NT2/D1 (cell line): Measurements from ENCODE around the gene TBC1D22A.

Experiments
- DNase-seq: peaks from one replicate; pipeline ENCODE4 v3.0.0-alpha.2; 2011; ENCODE audit warnings: low read depth, low spot score
- H3K27me3 ChIP-seq: 2 replicates; pipeline ENCODE4 v1.6.0; 2011; ENCODE audit warnings: mild to moderate bottlenecking; ENCODE audit not compliant: insufficient read length, insufficient read depth
- H3K36me3 ChIP-seq: 2 replicates; pipeline ENCODE4 v1.6.1; 2011; ENCODE audit warnings: mild to moderate bottlenecking, low read length, mixed read lengths; ENCODE audit not compliant: insufficient read depth, insufficient read length
- H3K4me1 ChIP-seq: 2 replicates; pipeline ENCODE4 v1.5.1; 2011; ENCODE audit not compliant: insufficient read depth, insufficient read length
- H3K4me3 ChIP-seq: 2 replicates; pipeline ENCODE4 v1.5.1; 2011; ENCODE audit warnings: low read depth; ENCODE audit not compliant: insufficient read length
- H3K9ac ChIP-seq: 2 replicates; pipeline ENCODE4 v1.6.0; 2011; ENCODE audit warnings: low read depth; ENCODE audit not compliant: insufficient read length
- H3K9me3 ChIP-seq: 2 replicates; pipeline ENCODE4 v1.5.1; 2011; ENCODE audit warnings: mild to moderate bottlenecking, low read length; ENCODE audit not compliant: insufficient read depth
- SUZ12 ChIP-seq: IDR thresholded peaks from 2 replicates; pipeline ENCODE4 v1.6.1; 2011; ENCODE audit not compliant: insufficient read length, insufficient read depth; ENCODE audit errors: extremely low read depth
- YY1 ChIP-seq: IDR thresholded peaks from 2 replicates; pipeline ENCODE4 v1.6.1; 2011; ENCODE audit not compliant: insufficient read length, insufficient read depth
- ZNF274 ChIP-seq: IDR thresholded peaks from 2 replicates; pipeline ENCODE4 v1.6.1; 2011; ENCODE audit warnings: mild to moderate bottlenecking, low read depth, low read length

The TBC1D22A gene

GRCh38 chr22:46897246-46897623 lies 134.8 kb downstream of the TBC1D22A start:
- DNase-seq: no peak
- no peak overlapping the region for H3K4me3 ChIP-seq
- TF ChIP-seq YY1 (no peak), ZNF274 (no peak), SUZ12 (no peak)

GRCh38 chr22:46900549-46900948 lies 138.1 kb downstream of the TBC1D22A start:
- DNase-seq: no peak

More at GRCh38 chr22:46897246-46897623, 134.8 kb downstream of the TBC1D22A start:
- Histone ChIP-seq H3K9ac (no peak overlapping the region), H3K36me3 (peaks cover 27% of the 10 kb centered on the region), H3K27me3 (no peaks in the 10 kb centered on the region), H3K4me1 (no peaks in the 10 kb centered on the region), H3K9me3 (no peaks in the 10 kb centered on the region)

GRCh38 chr22:46902436-46902835 lies 140.0 kb downstream of the TBC1D22A start:
- no peak for DNase-seq
- peaks cover 10% of the 10 kb centered on the region for H3K4me1 ChIP-seq
- H3K36me3 ChIP-seq: peaks cover 3% of the 10 kb centered on the region
- H3K9me3 ChIP-seq: no peaks in the 10 kb centered on the region
- H3K27me3 ChIP-seq: no peaks in the 10 kb centered on the region
- no peak overlapping the region for H3K4me3 ChIP-seq
- no peak for TF ChIP-seq ZNF274
- TF ChIP-seq SUZ12: no peak
- TF ChIP-seq YY1: no peak
- H3K9ac ChIP-seq: no peak overlapping the region

More at GRCh38 chr22:46900549-46900948, 138.1 kb downstream of the TBC1D22A start:
- TF ChIP-seq ZNF274 (no peak), SUZ12 (no peak), YY1 (no peak)
- Histone ChIP-seq H3K36me3 (peaks cover 8% of the 10 kb centered on the region), H3K9ac (no peak overlapping the region), H3K9me3 (no peaks in the 10 kb centered on the region), H3K4me1 (peaks cover 10% of the 10 kb centered on the region), H3K4me3 (no peak overlapping the region), H3K27me3 (no peaks in the 10 kb centered on the region)

- H3K4me1 ChIP-seq: peaks cover 17% of the 10 kb centered on the region
- no peaks in the 10 kb centered on the region for H3K9me3 ChIP-seq
- H3K9ac ChIP-seq: peak overlapping the region; percentile 32
- no peak for DNase-seq
- H3K4me3 ChIP-seq: no peak overlapping the region
- TF ChIP-seq SUZ12 (no peak), ZNF274 (no peak), YY1 (no peak)
- H3K36me3 ChIP-seq: peaks cover 3% of the 10 kb centered on the region
- no peaks in the 10 kb centered on the region for H3K27me3 ChIP-seq
Measured at GRCh38 chr22:46902998-46903916, 140.8 kb downstream of the TBC1D22A start.

- no peak for TF ChIP-seq YY1
- no peak for TF ChIP-seq ZNF274
- TF ChIP-seq SUZ12: no peak
- no peak for DNase-seq
- H3K9me3 ChIP-seq: no peaks in the 10 kb centered on the region
- H3K36me3 ChIP-seq: peaks cover 3% of the 10 kb centered on the region
- peaks cover 17% of the 10 kb centered on the region for H3K4me1 ChIP-seq
- no peak overlapping the region for H3K4me3 ChIP-seq
- H3K9ac ChIP-seq: no peak overlapping the region
- H3K27me3 ChIP-seq: no peaks in the 10 kb centered on the region
Measured at GRCh38 chr22:46905415-46905814, 143.0 kb downstream of the TBC1D22A start.

GRCh38 chr22:46905834-46906233 lies 143.4 kb downstream of the TBC1D22A start:
- Histone ChIP-seq H3K27me3 (no peaks in the 10 kb centered on the region), H3K4me3 (no peak overlapping the region), H3K4me1 (peaks cover 17% of the 10 kb centered on the region), H3K9ac (no peak overlapping the region), H3K36me3 (peaks cover 3% of the 10 kb centered on the region), H3K9me3 (no peaks in the 10 kb centered on the region)
- DNase-seq: no peak
- TF ChIP-seq SUZ12: no peak

GRCh38 chr22:46906326-46907045 lies 144.0 kb downstream of the TBC1D22A start:
- DNase-seq: no peak

More at GRCh38 chr22:46906326-46907045, 144.0 kb downstream of the TBC1D22A start:
- Histone ChIP-seq H3K9ac (no peak overlapping the region), H3K27me3 (no peaks in the 10 kb centered on the region), H3K4me3 (no peak overlapping the region), H3K4me1 (peaks cover 17% of the 10 kb centered on the region), H3K36me3 (peaks cover 3% of the 10 kb centered on the region), H3K9me3 (no peaks in the 10 kb centered on the region)
- TF ChIP-seq YY1: no peak
- TF ChIP-seq SUZ12: no peak
- TF ChIP-seq ZNF274: no peak
